ENCODE data around the gene NDUFS6.
"Not testable (repeated sequence)": the region's sequence is repeated elsewhere in the genome, so short reads cannot be mapped to it uniquely, and the experiment has no call there.

The NDUFS6 gene

GRCh38 chr5:1799110-1799601 lies 2.1 kb upstream of the NDUFS6 start:
- no peak for DNase-seq

GRCh38 chr5:1799602-1800471 lies 1.4 kb upstream of the NDUFS6 start, which contains the start of gene MRPL36:
Gene MRPL36 (minus strand): TSS chr5:1799837. CDS start chr5:1798935, 902 bp downstream.
- peak; percentile 70 for DNase-seq

GRCh38 chr5:1800472-1801221 lies 560 bp upstream of the NDUFS6 start:
- peak; percentile 68 for DNase-seq

GRCh38 chr5:1801967-1802295 lies 724 bp downstream of the NDUFS6 start:
- no peak for DNase-seq

GRCh38 chr5:1803192-1803591 lies 2.0 kb downstream of the NDUFS6 start:
- no peak for DNase-seq

- DNase-seq: no peak
These were observed 2.9 kb downstream of the NDUFS6 start for GRCh38 chr5:1804001-1804690.

GRCh38 chr5:1805326-1805725 lies 4.1 kb downstream of the NDUFS6 start:
- DNase-seq: no peak

- no peak for DNase-seq
These were observed 4.5 kb downstream of the NDUFS6 start for GRCh38 chr5:1805736-1806135.

- DNase-seq: no peak
These were observed 5.0 kb downstream of the NDUFS6 start for GRCh38 chr5:1806199-1806598.

GRCh38 chr5:1806974-1807373 lies 5.8 kb downstream of the NDUFS6 start:
- DNase-seq: no peak

GRCh38 chr5:1807451-1808185 lies 6.4 kb downstream of the NDUFS6 start:
- DNase-seq: no peak

- no peak for DNase-seq
These were observed 7.2 kb downstream of the NDUFS6 start for GRCh38 chr5:1808439-1808838.

GRCh38 chr5:1809416-1810035 lies 8.3 kb downstream of the NDUFS6 start:
- DNase-seq: no peak

GRCh38 chr5:1810581-1811101 lies 9.4 kb downstream of the NDUFS6 start:
- DNase-seq: no peak

- DNase-seq: no peak
These were observed 13.2 kb downstream of the NDUFS6 start for GRCh38 chr5:1814183-1815020.

- DNase-seq: no peak
These were observed 14.0 kb downstream of the NDUFS6 start for GRCh38 chr5:1815071-1815786.

GRCh38 chr5:1815881-1816292 lies 14.7 kb downstream of the NDUFS6 start:
- no peak for DNase-seq

GRCh38 chr5:1816495-1817089 lies 15.4 kb downstream of the NDUFS6 start:
- DNase-seq: not testable (repeated sequence)

- no peak for DNase-seq
These were observed 16.2 kb downstream of the NDUFS6 start for GRCh38 chr5:1817261-1818043.
